Heart left ventricle (tissue), 16 donors: ENCODE measurements around the gene MYO1B. TPM values are rescaled to one million over a fixed set of nuclear protein-coding genes. Genes with fewer than 3 reads are reported as not detected.

Experiments used
- ATAC-seq, 4 donors: fragments of 200-7000 bp; cut with Tn5 transposase; one replicate each; pipeline ENCODE4 v1.9.1; 2020 to 2022; ENCODE audit warnings: moderate library complexity in 4 of 4, mild to moderate bottlenecking in 3 of 4, moderate number of reproducible peaks in 1 of 4
- DNase-seq, 5 donors: peaks; one replicate each; pipeline ENCODE4 v3.0.0-alpha.2; 2020
- H3K27ac ChIP-seq, 12 donors: fragments of 200-600 bp; sonication (generic) in 4 of 12; one replicate each; pipeline versions ENCODE4 v1.5.0 to v1.8.0; 2016 to 2022; ENCODE audit warnings: mild to moderate bottlenecking in 2 of 12
- H3K27me3 ChIP-seq, 9 donors: fragments of 200-600 bp; sonication (generic) in 2 of 9; one replicate each; pipeline versions ENCODE4 v1.5.1 to v1.8.0; 2016 to 2022; ENCODE audit warnings: mild to moderate bottlenecking in 3 of 9
- H3K36me3 ChIP-seq, 9 donors: fragments of 200-600 bp; sonication (generic) in 2 of 9; one replicate each; pipeline versions ENCODE4 v1.5.0 to v1.8.0; 2018 to 2022; ENCODE audit warnings: mild to moderate bottlenecking in 2 of 9
- H3K4me1 ChIP-seq, 12 donors: fragments of 200-600 bp; sonication (generic) in 4 of 12; one replicate each; pipeline versions ENCODE4 v1.5.0 to v1.8.0; 2016 to 2022; ENCODE audit warnings: mild to moderate bottlenecking in 3 of 12
- H3K4me3 ChIP-seq, 12 donors: fragments of 200-600 bp; sonication (generic) in 4 of 12; one replicate each; pipeline versions ENCODE4 v1.5.0 to v1.8.0; 2017 to 2022; ENCODE audit warnings: mild to moderate bottlenecking in 9 of 12, moderate library complexity in 4 of 12
- H3K9me3 ChIP-seq, 12 donors: fragments of 200-600 bp; sonication (generic) in 4 of 12; one replicate each; pipeline versions ENCODE4 v1.5.0 to v1.8.0; 2016 to 2022; ENCODE audit warnings: mild to moderate bottlenecking in 1 of 12
- POLR2A ChIP-seq, 2 donors: fragments of 450-650 bp; IDR thresholded peaks; one replicate each; pipeline ENCODE4 v1.6.1; 2017; ENCODE audit warnings: antibody characterized with exemption in 2 of 2, mild to moderate bottlenecking in 2 of 2, moderate library complexity in 2 of 2
- WGBS, 4 donors: extraction: QIAGEN DNeasy Blood & Tissue Kit in 2 of 4; methylation state at CpG; one replicate each; pipeline versions ENCODE4 v1.1.5 to v1.1.7; 2013 to 2018; 5-methylcytosine and 5-hydroxymethylcytosine counted together
- intact Hi-C, 10 donors: fragments of 100-400 bp; cut with DNase I; formaldehyde crosslinking; loops; one replicate each; pipeline versions ENCODE4 v1.11.1 to v1.14.2; 2022
- polyA plus RNA-seq, 2 donors: library from polyadenylated mRNA; stranded (reverse); fragments of 200-250 nt; gene quantifications; one replicate each; pipeline ENCODE4 v1.2.3, GENCODE V29; 2013
- total RNA-seq, 9 donors: library from RNA; depleted of rRNA in 2 of 9; stranded (reverse); fragments of >200 nt in 2 of 9; fragmentation: NEBNext Ultra II Directional in 3 of 9; extraction: Animal tissue kit (Norgen Biotek cat#: 25700) in 3 of 9; gene quantifications; one replicate each; pipeline versions ENCODE4 v1.1.0 to v1.2.4, GENCODE V29; 2016 to 2023
- TF ChIP-seq, protein P1 (sequence below), 12 donors: fragments of 200-600 bp; sonication (generic) in 4 of 12; IDR thresholded peaks; one replicate each; pipeline versions ENCODE4 v1.5.0 to v1.8.0; 2018 to 2022; ENCODE audit warnings: antibody characterized with exemption in 12 of 12, mild to moderate bottlenecking in 5 of 12
- donor health status: ischemic (EF 13 %, LVEDD 7.1; RV severe dilation, severe dysfunction).
- donor health status: healthy with polysubstance abuse.
- donor health status: DM: no; HTN: yes; CAD: no.
- donor health status: DM: no; HTN: no; CAD: no.
- donor health status: ischemic (EF 25% LVEDD 6.9; RV normal size, moderate dysfunction).
- donor health status: ischemic (EF 25% LVEDD 5.7; RV mildly dilated, moderate dysfunction).
- donor health status: healthy.
- donor health status: DM: yes; HTN: yes; CAD: no.
- donor health status: ischemic (EF 35%, LVEDD 5.7; RV mildly dilated, moderate dysfunction).
- donor health status: nonischemic (EF 11% LVEDD 7.7; RV severe dilation, severe dysfunction).
- donor health status: DM: yes; HTN: yes; CAD: no.
- donor health status: PGD.
- donor health status: ischemic (EF 29% LVEDD 5.4; RV normal size, mild dysfunction).
- donor health status: nonischemic (EF 23%, LVEDD 6.1; RV moderate dilation, normal function).

The MYO1B gene
- total and polyA plus RNA-seq, 11 donors: 7.8 to 47.3 (median 15.8) TPM

DNA sequence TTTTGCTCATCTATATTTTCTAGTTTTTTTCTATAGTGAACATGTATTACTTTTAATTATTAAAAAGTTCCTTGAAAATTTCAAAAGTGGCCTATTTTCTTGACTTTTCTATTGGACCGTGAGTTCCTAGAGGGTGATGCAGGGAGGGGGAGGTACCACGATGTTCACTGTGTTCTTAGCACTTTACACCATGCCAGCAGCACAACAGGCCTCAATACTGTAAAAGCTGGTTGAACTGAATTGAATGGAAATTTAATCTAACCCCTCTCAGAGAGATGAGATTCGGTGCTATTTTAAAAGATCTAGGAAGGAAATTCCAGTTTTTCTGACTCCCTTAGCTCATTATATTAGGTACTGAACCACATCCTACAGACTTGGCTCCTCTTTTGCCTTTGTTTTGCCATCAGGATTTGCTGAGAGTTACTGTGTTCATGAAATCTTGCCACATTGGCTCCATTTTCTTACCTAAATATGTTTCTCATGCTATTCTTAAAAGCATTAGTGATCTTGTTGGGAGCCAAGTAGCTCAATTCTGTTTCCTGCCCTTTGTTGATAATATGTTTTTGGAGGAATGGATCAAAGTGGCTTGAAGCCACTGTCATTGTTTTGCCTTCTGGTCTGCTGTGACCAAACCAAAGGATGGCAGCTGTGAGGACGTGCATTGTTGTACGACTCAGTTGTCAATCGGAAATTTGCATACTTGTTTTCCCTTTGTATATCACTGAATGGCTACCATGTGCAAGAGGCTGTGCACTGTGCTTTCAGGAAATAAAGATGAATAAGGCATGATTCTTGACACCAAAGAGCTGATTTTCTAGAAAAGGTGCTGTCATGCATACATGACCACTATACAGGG lies 25.3 kb downstream of the MYO1B start:
- ATAC-seq: peak in 2 of 4 donors; percentile 8 to 54

GRCh38 chr2:191272064-191272463 lies 26.9 kb downstream of the MYO1B start:
- no peaks in the 10 kb centered on the region for H3K9me3 ChIP-seq
- intact Hi-C loops: loop anchor here in 1 of 10 donors (5.0 kb wide), 1 partner anchor 45 kb away; no protein-coding TSS in a partner anchor
- ATAC-seq: peak in 2 of 4 donors; percentile 51 to 58
- no peak for DNase-seq
- H3K27ac ChIP-seq: peak overlapping the region in 1 of 12 donors; percentile 12
- no peak for TF ChIP-seq POLR2A (IDR thresholded peaks at IDR 0.05)
- TF ChIP-seq, protein P1, sequence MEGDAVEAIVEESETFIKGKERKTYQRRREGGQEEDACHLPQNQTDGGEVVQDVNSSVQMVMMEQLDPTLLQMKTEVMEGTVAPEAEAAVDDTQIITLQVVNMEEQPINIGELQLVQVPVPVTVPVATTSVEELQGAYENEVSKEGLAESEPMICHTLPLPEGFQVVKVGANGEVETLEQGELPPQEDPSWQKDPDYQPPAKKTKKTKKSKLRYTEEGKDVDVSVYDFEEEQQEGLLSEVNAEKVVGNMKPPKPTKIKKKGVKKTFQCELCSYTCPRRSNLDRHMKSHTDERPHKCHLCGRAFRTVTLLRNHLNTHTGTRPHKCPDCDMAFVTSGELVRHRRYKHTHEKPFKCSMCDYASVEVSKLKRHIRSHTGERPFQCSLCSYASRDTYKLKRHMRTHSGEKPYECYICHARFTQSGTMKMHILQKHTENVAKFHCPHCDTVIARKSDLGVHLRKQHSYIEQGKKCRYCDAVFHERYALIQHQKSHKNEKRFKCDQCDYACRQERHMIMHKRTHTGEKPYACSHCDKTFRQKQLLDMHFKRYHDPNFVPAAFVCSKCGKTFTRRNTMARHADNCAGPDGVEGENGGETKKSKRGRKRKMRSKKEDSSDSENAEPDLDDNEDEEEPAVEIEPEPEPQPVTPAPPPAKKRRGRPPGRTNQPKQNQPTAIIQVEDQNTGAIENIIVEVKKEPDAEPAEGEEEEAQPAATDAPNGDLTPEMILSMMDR (IDR thresholded peaks at IDR 0.05): no peak
- H3K27me3 ChIP-seq: no peaks in the 10 kb centered on the region
- H3K4me1 ChIP-seq: peaks cover 0 to 49% (median 25%) of the 10 kb centered on the region in 12 donors
- WGBS, 4 donors: 79 to 89% (median 86%) methylated on average over 2 of the region's 2 CpGs
- no peak overlapping the region for H3K4me3 ChIP-seq
- H3K36me3 ChIP-seq: peaks cover 0 to 2% (median 0%) of the 10 kb centered on the region in 9 donors

More for the DNA sequence above, 25.3 kb downstream of the MYO1B start:
- 47 to 62% (median 55%) methylated on average over 6 of the region's 6 CpGs for WGBS, 4 donors
- Histone ChIP-seq H3K9me3 (no peaks in the 10 kb centered on the region), H3K27me3 (no peaks in the 10 kb centered on the region), H3K4me1 (peaks cover 0 to 64% (median 35%) of the 10 kb centered on the region in 12 donors), H3K36me3 (no peaks in the 10 kb centered on the region), H3K4me3 (no peak overlapping the region), H3K27ac (peak overlapping the region in 5 of 12 donors; percentile 1 to 40 (median 27))
- no peak for TF ChIP-seq POLR2A (IDR thresholded peaks at IDR 0.05)
- TF ChIP-seq, protein P1 (IDR thresholded peaks at IDR 0.05): no peak
- DNase-seq: no peak
- intact Hi-C loops: loop anchor here in 1 of 10 donors (5.0 kb wide), 1 partner anchor 47 kb away; no protein-coding TSS in a partner anchor

DNA sequence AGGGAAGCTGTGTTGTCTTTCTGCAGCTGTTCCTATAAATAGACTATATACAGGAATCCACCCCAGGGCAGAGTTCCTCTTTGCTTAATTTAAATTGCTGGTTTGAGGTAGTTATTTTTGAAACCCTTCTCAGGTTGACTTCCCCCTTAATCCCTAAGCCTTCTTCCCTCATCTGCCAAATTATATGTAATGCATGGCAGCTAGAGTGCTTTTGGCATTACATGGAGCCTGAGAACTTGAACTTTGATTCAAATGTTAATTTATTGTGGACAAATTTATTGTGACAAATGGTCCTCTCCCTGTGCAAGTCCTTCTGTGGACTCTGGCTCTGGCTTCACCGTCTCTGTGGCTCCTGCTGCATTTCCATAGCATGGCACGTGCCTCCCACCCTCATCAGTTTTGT lies 29.2 kb downstream of the MYO1B start:
- Histone ChIP-seq H3K36me3 (peaks cover 0 to 23% (median 0%) of the 10 kb centered on the region in 9 donors), H3K4me1 (peaks cover 0 to 49% (median 25%) of the 10 kb centered on the region in 12 donors), H3K27me3 (no peaks in the 10 kb centered on the region), H3K9me3 (no peaks in the 10 kb centered on the region), H3K27ac (no peak overlapping the region), H3K4me3 (no peak overlapping the region)
- 75 to 94% (median 83%) methylated on average over 2 of the region's 2 CpGs for WGBS, 4 donors
- TF ChIP-seq POLR2A (IDR thresholded peaks at IDR 0.05): no peak
- intact Hi-C loops: loop anchor here in 1 of 10 donors (5.0 kb wide), 1 partner anchor 43 kb away; no protein-coding TSS in a partner anchor
- DNase-seq (no peak), ATAC-seq (no peak)

DNA sequence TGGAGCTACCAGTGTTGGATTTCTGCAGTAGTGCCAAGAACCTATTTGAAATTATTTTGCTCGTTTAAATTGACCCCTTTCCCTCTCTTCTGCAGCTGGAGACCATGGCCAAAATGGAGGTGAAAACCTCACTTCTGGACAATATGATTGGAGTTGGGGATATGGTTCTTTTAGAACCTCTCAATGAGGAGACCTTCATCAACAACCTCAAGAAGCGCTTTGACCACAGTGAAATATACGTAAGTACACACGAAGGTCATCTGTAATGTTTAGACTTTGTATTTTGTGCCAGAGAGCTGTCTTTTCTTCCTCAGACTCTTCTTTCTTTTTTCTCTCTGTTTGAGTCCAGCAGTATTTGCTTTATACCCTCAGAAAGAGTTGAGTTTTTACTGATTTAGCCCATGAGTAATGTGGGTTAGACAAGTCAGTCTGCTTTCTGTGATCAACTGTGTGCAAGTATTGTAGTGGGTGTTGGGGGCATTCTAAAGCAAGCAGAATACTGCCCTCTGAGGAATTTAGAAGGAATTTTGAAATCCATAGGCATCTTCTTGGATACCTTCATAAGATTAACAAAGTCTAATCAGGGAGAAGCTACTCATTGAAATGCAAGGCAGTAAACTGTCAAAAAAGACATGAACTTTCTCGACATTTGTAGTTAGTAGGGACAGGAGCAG lies 31.7 kb downstream of the MYO1B start:
- Histone ChIP-seq H3K36me3 (peaks cover 0 to 36% (median 5%) of the 10 kb centered on the region in 9 donors), H3K4me1 (peaks cover 0 to 29% (median 12%) of the 10 kb centered on the region in 12 donors), H3K4me3 (no peak overlapping the region), H3K9me3 (no peaks in the 10 kb centered on the region), H3K27ac (no peak overlapping the region), H3K27me3 (no peaks in the 10 kb centered on the region)
- DNase-seq (no peak), ATAC-seq (no peak)
- WGBS, 4 donors: 82 to 90% (median 87%) methylated on average over 5 of the region's 5 CpGs
- TF ChIP-seq, protein P1 (IDR thresholded peaks at IDR 0.05): no peak
- no peak for TF ChIP-seq POLR2A (IDR thresholded peaks at IDR 0.05)
- intact Hi-C loops: no loop called here
